ENCODE measurements around the gene TNRC6A. TPM values are rescaled to one million over a fixed set of nuclear protein-coding genes. Genes with fewer than 3 reads are reported as not detected.

TNRC6A gene
- total and polyA plus RNA-seq, 9 of the 15 experiments (the other 6 are each of a cell fraction or from before 2014, with no cell fraction given) = 3.4 to 32.1 (median 26.6) TPM

DNA sequence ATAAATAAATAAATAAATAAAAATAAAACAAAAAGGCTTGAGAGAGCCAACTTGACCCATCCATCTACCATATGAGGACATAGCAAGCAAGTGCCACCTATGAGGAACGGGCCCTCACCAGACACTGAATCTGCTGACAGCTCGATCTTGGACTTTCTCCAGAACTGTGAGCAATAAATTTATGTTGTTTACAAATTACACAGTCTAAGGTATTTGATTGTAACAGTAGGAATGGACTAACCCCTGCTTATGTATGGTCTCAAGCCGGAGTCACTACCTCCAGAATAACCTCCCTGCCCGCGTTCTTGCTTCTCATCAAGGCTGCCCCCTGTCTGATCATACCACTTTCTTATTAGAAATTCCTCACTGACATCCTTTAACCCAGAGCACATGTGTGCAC lies 126.2 kb downstream of the TNRC6A start:
- 18% methylated on average over 5 of the region's 5 CpGs for WGBS (ENCODE audit: insufficient coverage, low coverage, missing lambda C conversion rate)
- Histone ChIP-seq H3K27ac (ENCODE audit: extremely low read depth, low read depth, low read length) (no peak overlapping the region), H3K9me3 (replicated peaks; ENCODE audit: control insufficient read depth, insufficient read depth, low read depth, low read length) (no peaks in the 10 kb centered on the region), H3K4me1 (replicated peaks in 1 of 2; ENCODE audit: control insufficient read depth in 2 of 2, insufficient read depth in 2 of 2, low read length in 2 of 2) (peaks cover 4 to 5% of the 10 kb centered on the region in 2 experiments; a peak in 3 of 5 replicates), H3K36me3 (ENCODE audit: control insufficient read depth, insufficient read depth, low read length) (no peaks in the 10 kb centered on the region), H3K9me1 (ENCODE audit: control insufficient read depth, insufficient read depth, low read length) (no peaks in the 10 kb centered on the region), H3K4me3 (no peak overlapping the region), H2AFZ (ENCODE audit: low read depth, low read length) (no peak overlapping the region), H3K9ac (ENCODE audit: insufficient read depth in 1 of 2, low read depth in 2 of 2, low read length in 2 of 2) (no peak overlapping the region), H3K27me3 (ENCODE audit: control insufficient read depth in 2 of 2, insufficient read depth in 2 of 2, low read length in 2 of 2) (no peaks in the 10 kb centered on the region), H4K20me1 (replicated peaks; ENCODE audit: control insufficient read depth, insufficient read depth, low read length) (no peaks in the 10 kb centered on the region), H3K4me2 (ENCODE audit: insufficient read depth, low read length) (no peak overlapping the region), H3K79me2 (ENCODE audit: control insufficient read depth, insufficient read depth, low read length) (no peaks in the 10 kb centered on the region)
- ChIA-PET CTCF (ENCODE audit: low intra/inter-chr PET ratio) (no interaction called here), POLR2A (no interaction called here)
- intact Hi-C loops (cut with micrococcal nuclease) = no loop called here
- DNase-seq (ENCODE audit: extremely low read depth in 1 of 4, low spot score in 3 of 4) (no peak), ATAC-seq (no peak), FAIRE-seq (no peak)
- no TSS peak for BruUV-seq (replicated peaks)
- in situ Hi-C loops (cut with MboI) = no loop called here
- TF ChIP-seq, protein P1, sequence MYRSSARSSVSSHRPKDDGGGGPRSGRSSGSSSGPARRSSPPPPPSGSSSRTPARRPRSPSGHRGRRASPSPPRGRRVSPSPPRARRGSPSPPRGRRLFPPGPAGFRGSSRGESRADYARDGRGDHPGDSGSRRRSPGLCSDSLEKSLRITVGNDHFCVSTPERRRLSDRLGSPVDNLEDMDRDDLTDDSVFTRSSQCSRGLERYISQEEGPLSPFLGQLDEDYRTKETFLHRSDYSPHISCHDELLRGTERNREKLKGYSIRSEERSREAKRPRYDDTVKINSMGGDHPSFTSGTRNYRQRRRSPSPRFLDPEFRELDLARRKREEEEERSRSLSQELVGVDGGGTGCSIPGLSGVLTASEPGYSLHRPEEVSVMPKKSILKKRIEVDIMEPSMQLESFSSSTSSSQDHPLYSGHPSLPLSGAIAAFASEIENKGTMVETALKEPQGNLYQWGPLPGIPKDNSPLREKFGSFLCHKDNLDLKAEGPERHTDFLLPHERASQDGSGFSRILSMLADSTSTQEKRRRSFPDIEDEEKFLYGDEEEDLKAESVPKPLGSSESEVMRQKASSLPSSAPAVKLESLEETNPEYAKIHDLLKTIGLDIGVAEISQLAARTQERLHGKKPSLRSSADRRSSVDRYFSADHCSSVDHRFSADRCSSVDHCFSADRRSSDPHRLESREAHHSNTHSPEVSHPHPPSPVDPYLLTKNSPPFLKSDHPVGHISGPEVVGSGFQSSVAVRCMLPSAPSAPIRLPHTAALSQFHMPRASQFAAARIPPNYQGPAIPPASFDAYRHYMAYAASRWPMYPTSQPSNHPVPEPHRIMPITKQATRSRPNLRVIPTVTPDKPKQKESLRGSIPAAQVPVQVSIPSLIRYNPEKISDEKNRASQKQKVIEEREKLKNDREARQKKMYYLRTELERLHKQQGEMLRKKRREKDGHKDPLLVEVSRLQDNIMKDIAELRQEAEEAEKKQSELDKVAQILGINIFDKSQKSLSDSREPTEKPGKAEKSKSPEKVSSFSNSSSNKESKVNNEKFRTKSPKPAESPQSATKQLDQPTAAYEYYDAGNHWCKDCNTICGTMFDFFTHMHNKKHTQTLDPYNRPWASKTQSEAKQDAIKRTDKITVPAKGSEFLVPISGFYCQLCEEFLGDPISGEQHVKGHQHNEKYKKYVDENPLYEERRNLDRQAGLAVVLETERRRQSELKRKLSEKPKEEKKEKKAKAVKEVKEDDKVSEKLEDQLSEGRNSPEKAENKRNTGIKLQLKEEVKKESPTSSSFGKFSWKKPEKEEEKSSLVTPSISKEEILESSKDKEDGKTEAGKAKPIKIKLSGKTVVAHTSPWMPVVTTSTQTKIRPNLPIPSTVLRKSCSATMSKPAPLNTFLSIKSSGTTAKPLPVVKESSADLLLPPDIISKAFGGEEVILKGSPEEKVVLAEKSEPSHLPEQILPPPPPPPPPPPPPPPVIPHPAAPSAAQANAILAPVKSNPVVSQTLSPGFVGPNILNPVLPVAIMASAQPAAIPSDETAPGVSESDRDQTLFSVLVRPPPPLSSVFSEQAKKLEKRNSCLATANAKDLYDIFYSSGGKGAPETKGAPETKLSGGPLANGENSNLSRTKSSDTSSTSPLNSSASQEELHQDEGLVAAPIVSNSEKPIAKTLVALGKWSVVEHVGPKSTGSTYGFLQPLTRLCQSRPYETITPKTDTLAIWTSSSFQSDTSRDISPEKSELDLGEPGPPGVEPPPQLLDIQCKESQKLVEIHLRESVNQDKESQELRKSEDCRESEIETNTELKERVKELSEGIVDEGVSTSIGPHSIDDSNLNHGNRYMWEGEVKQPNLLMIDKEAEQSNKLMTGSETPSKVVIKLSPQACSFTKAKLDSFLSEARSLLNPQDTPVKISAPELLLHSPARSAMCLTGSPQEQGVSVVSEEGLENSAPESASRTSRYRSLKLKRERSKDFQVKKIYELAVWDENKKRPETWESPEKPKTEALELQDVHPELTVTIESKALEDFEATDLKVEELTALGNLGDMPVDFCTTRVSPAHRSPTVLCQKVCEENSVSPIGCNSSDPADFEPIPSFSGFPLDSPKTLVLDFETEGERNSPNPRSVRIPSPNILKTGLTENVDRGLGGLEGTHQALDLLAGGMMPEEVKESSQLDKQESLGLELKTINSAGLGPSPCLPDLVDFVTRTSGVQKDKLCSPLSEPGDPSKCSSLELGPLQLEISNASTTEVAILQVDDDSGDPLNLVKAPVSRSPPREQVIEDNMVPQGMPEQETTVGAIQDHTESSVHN (IDR thresholded peaks at IDR 0.05; ENCODE audit: borderline replicate concordance in 1 of 2, low read depth in 1 of 2) = no peak
- TF ChIP-seq NFXL1 (CRISPR knock-in tag; IDR thresholded peaks at IDR 0.05) (no peak), RAD51 (IDR thresholded peaks at IDR 0.05; ENCODE audit: borderline replicate concordance, low read depth) (no peak), TAF9B (IDR thresholded peaks at IDR 0.05; ENCODE audit: partially characterized antibody) (no peak), RFX5 (IDR thresholded peaks at IDR 0.05; ENCODE audit: low read depth, low read length) (no peak), HDAC2 (IDR thresholded peaks at IDR 0.05) (no peak), PTRF (tag; IDR thresholded peaks at IDR 0.05) (no peak), TRIM25 (IDR thresholded peaks at IDR 0.05; ENCODE audit: borderline replicate concordance) (no peak), FOXA1 (IDR thresholded peaks at IDR 0.05; ENCODE audit: borderline replicate concordance) (no peak), TAF1 (IDR thresholded peaks at IDR 0.05; ENCODE audit: control insufficient read depth, extremely low read depth, insufficient read depth, low read length, severe bottlenecking) (no peak), ELF4 (CRISPR knock-in tag; IDR thresholded peaks at IDR 0.05) (no peak)
- TF ChIP-seq, protein P2, sequence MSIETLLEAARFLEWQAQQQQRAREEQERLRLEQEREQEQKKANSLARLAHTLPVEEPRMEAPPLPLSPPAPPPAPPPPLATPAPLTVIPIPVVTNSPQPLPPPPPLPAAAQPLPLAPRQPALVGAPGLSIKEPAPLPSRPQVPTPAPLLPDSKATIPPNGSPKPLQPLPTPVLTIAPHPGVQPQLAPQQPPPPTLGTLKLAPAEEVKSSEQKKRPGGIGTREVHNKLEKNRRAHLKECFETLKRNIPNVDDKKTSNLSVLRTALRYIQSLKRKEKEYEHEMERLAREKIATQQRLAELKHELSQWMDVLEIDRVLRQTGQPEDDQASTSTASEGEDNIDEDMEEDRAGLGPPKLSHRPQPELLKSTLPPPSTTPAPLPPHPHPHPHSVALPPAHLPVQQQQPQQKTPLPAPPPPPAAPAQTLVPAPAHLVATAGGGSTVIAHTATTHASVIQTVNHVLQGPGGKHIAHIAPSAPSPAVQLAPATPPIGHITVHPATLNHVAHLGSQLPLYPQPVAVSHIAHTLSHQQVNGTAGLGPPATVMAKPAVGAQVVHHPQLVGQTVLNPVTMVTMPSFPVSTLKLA (conservative IDR thresholded peaks at IDR 0.05) = no peak
